Hypothalamus (tissue), 51 donors: Measurements from ENCODE around the gene POP7.
"Not testable (repeated sequence)": the region's sequence is repeated elsewhere in the genome, so short reads cannot be mapped to it uniquely, and the experiment has no call there.

Source experiments
- DNase-seq, 51 donors: peaks; one replicate each; lab custom pipeline; 2025; lab: John Stamatoyannopoulos, UW

Gene POP7

GRCh38 chr7:100689230-100690135 lies 16.4 kb upstream of the POP7 start:
- no peak for DNase-seq

- DNase-seq: peak in 50 of 51 donors; percentile 5 to 84 (median 63)
Observed at GRCh38 chr7:100691676-100692577, 14.0 kb upstream of the POP7 start.

GRCh38 chr7:100692578-100692961 lies 13.4 kb upstream of the POP7 start:
- DNase-seq: no peak

GRCh38 chr7:100693312-100694097 lies 12.4 kb upstream of the POP7 start:
- peak in 3 of 51 donors; percentile 4 to 55 (median 10) for DNase-seq

GRCh38 chr7:100694098-100694745 lies 11.7 kb upstream of the POP7 start, which contains the start of gene GIGYF1:
TSS of gene GIGYF1 (minus strand) at chr7:100694250. CDS start at chr7:100688238, 6,012 bp downstream.
- DNase-seq: peak in 50 of 51 donors; percentile 27 to 86 (median 64)

GRCh38 chr7:100696123-100696521 lies 9.8 kb upstream of the POP7 start:
- DNase-seq: no peak

GRCh38 chr7:100699018-100699417 lies 6.9 kb upstream of the POP7 start:
- no peak for DNase-seq

- not testable (repeated sequence) for DNase-seq
Observed at GRCh38 chr7:100701089-100701488, 4.8 kb upstream of the POP7 start.

GRCh38 chr7:100705320-100705752 lies 585 bp upstream of the POP7 start:
- peak in 50 of 51 donors; percentile 18 to 82 (median 64) for DNase-seq

- peak in 3 of 51 donors; percentile 9 to 18 (median 15) for DNase-seq
Observed at GRCh38 chr7:100706672-100707311, 871 bp downstream of the POP7 start.

GRCh38 chr7:100708395-100708794 lies 2.5 kb downstream of the POP7 start:
- no peak for DNase-seq

- DNase-seq: no peak
Observed at GRCh38 chr7:100710452-100710851, 4.5 kb downstream of the POP7 start.

GRCh38 chr7:100711369-100711768 lies 5.4 kb downstream of the POP7 start:
- no peak for DNase-seq

- no peak for DNase-seq
Observed at GRCh38 chr7:100714725-100715124, 8.8 kb downstream of the POP7 start.

GRCh38 chr7:100717073-100717472 lies 11.2 kb downstream of the POP7 start:
- not testable (repeated sequence) for DNase-seq

- no peak for DNase-seq
Observed at GRCh38 chr7:100719523-100720278, 13.8 kb downstream of the POP7 start.

GRCh38 chr7:100720279-100720670 lies 14.4 kb downstream of the POP7 start, which contains the start of gene EPO:
TSS of gene EPO (plus strand) at chr7:100720468. CDS start at chr7:100720981, 513 bp downstream.
- no peak for DNase-seq
